Testis (tissue), 3 donors: ENCODE measurements around the gene SNAI3. TPM values are rescaled to one million over a fixed set of nuclear protein-coding genes. Genes with fewer than 3 reads are reported as not detected.
A peak's percentile ranks its signal among the peaks of the same experiment; 100 is the strongest.

Experiments used
- DNase-seq: peaks from one replicate; pipeline ENCODE4 v3.0.0-alpha.2; 2019
- H3K27ac ChIP-seq, 2 donors: fragments of 200-600 bp; sonication (generic); one replicate each; pipeline ENCODE4 v1.5.1; 2019
- H3K27me3 ChIP-seq: fragments of 200-600 bp; sonication (generic); one replicate; pipeline ENCODE4 v1.5.1; 2019
- H3K36me3 ChIP-seq: fragments of 200-600 bp; sonication (generic); one replicate; pipeline ENCODE4 v1.5.1; 2017; ENCODE audit warnings: low read depth; ENCODE audit errors: missing control alignments
- H3K4me1 ChIP-seq: fragments of 200-600 bp; sonication (generic); one replicate; pipeline ENCODE4 v1.5.1; 2019
- H3K4me3 ChIP-seq, 2 donors: fragments of 200-600 bp; sonication (generic); one replicate each; pipeline ENCODE4 v1.5.1; 2017 to 2019
- H3K9me3 ChIP-seq: fragments of 200-600 bp; sonication (generic); one replicate; pipeline ENCODE4 v1.5.1; 2017
- CTCF ChIP-seq, 3 experiments: fragments of 450-650 bp in 2 of 3; fragments of 200-600 bp in 1 of 3; sonication (generic) in 1 of 3; IDR thresholded peaks; one replicate each; pipeline ENCODE4 v1.5.1; 2016 to 2019; ENCODE audit warnings: antibody characterized with exemption in 3 of 3, mild to moderate bottlenecking in 2 of 3, moderate library complexity in 1 of 3
- POLR2A ChIP-seq: fragments of 450-650 bp; IDR thresholded peaks from one replicate; pipeline ENCODE4 v1.6.1; 2017; ENCODE audit warnings: antibody characterized with exemption, mild to moderate bottlenecking, moderate library complexity
- WGBS, 2 donors: methylation state at CpG; one replicate each; pipeline ENCODE4 v1.1.5; 2018; 5-methylcytosine and 5-hydroxymethylcytosine counted together
- intact Hi-C: fragments of 100-400 bp; cut with DNase I; formaldehyde crosslinking; loops from one replicate; pipeline ENCODE4 v1.15.1; 2023; ENCODE audit warnings: low total_unique reads
- polyA plus RNA-seq: library from polyadenylated mRNA; stranded (reverse); fragments of 350-450 nt; fragmentation: Illumina TruSeq; extraction: RNeasy Lipid Tissue Mini Kit (QIAGEN cat#74804); gene quantifications from one replicate; pipeline ENCODE4 v1.2.3, GENCODE V29; 2014; ENCODE audit warnings: low read depth, low replicate concordance; ENCODE audit not compliant: insufficient read depth
- total RNA-seq, 2 donors: library from RNA; depleted of rRNA; stranded (reverse); fragments of >200 nt; gene quantifications; one replicate each; pipeline ENCODE4 v1.2.3, GENCODE V29; 2016

SNAI3 gene
- total and polyA plus RNA-seq, 3 donors from 2014 or later, result 1.3 to 3.0 (median 2.5) TPM

GRCh38 chr16:88706229-88706964, 20.1 kb upstream of the SNAI3 start, which contains the start of the genes CTU2 and RNF166:
TSS of gene CTU2 (plus strand) at chr16:88706503. CDS start at chr16:88706531, 28 bp downstream.
TSS of gene RNF166 (minus strand) at chr16:88706408. CDS start at chr16:88706325, 83 bp downstream.
- peak within 1 kb of the TSS; percentile 22 to 77 for H3K27ac ChIP-seq
- H3K27me3 ChIP-seq, result no peaks in the 10 kb centered on the region
- peaks cover 25% of the 10 kb centered on the region for H3K4me1 ChIP-seq
- no peak for TF ChIP-seq POLR2A
- peak in 2 of 3 experiments; percentile 5 to 57 for TF ChIP-seq CTCF (IDR thresholded peaks at IDR 0.05)
- DNase-seq, result peak; percentile 93
- no peaks in the 10 kb centered on the region for H3K9me3 ChIP-seq
- peak within 1 kb of the TSS; percentile 92 to 98 for H3K4me3 ChIP-seq
- 0% methylated on average over 7 to 35 of the region's 86 CpGs for WGBS, 2 donors
- no peaks in the 10 kb centered on the region for H3K36me3 ChIP-seq
- intact Hi-C loops, result no loop called here

GRCh38 chr16:88705801-88706228, 19.5 kb upstream of the SNAI3 start:
- no peaks in the 10 kb centered on the region for H3K9me3 ChIP-seq
- WGBS, 2 donors, result 0% methylated on average over 23 of the region's 57 CpGs; no CpG with 5 or more reads in 1 of the 2 donors
- H3K27ac ChIP-seq, result peak overlapping the region in 1 of 2 donors; percentile 77
- DNase-seq, result no peak
- intact Hi-C loops, result no loop called here
- no peaks in the 10 kb centered on the region for H3K36me3 ChIP-seq
- H3K4me1 ChIP-seq, result peaks cover 28% of the 10 kb centered on the region
- peak overlapping the region; percentile 92 to 98 for H3K4me3 ChIP-seq
- TF ChIP-seq POLR2A (no peak), CTCF (IDR thresholded peaks at IDR 0.05) (no peak)
- no peaks in the 10 kb centered on the region for H3K27me3 ChIP-seq

DNA sequence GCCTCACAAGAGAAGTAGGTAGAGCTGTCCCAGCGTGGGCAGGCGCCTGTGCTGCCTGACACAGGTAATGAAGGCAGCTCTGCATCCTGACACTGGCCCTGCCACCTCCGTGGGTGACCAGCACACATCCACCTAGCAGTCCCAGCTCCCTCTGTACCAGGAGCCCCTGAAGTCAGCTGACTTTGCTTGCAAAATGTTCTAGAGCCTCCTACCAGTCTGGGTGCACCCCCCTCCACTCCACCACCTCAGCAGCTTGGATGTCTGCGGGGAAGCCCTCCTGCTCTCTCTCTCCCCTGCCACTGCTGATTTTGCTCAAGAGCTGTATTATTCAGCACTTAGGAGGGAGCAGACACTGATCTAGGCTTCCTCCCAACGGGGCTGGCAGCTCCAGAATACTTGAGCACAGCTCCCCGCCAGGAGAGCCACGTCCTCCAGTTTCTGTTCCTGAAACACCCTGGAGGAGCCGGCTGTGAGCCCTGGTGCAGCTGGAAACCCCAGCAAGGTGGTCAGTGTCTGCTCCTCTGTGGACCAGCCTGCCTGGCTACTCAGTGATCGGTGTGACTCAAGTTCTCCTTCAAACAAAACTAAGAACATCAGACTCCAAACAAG, 18.9 kb upstream of the SNAI3 start:
- H3K4me1 ChIP-seq, result peaks cover 28% of the 10 kb centered on the region
- 13 to 34% methylated on average over 7 to 9 of the region's 9 CpGs for WGBS, 2 donors
- H3K36me3 ChIP-seq, result no peaks in the 10 kb centered on the region
- no peaks in the 10 kb centered on the region for H3K27me3 ChIP-seq
- intact Hi-C loops, result no loop called here
- TF ChIP-seq CTCF (IDR thresholded peaks at IDR 0.05) (no peak), POLR2A (no peak)
- no peaks in the 10 kb centered on the region for H3K9me3 ChIP-seq
- H3K4me3 ChIP-seq, result peak overlapping the region; percentile 92 to 98
- DNase-seq, result no peak
- peak overlapping the region in 1 of 2 donors; percentile 77 for H3K27ac ChIP-seq

DNA sequence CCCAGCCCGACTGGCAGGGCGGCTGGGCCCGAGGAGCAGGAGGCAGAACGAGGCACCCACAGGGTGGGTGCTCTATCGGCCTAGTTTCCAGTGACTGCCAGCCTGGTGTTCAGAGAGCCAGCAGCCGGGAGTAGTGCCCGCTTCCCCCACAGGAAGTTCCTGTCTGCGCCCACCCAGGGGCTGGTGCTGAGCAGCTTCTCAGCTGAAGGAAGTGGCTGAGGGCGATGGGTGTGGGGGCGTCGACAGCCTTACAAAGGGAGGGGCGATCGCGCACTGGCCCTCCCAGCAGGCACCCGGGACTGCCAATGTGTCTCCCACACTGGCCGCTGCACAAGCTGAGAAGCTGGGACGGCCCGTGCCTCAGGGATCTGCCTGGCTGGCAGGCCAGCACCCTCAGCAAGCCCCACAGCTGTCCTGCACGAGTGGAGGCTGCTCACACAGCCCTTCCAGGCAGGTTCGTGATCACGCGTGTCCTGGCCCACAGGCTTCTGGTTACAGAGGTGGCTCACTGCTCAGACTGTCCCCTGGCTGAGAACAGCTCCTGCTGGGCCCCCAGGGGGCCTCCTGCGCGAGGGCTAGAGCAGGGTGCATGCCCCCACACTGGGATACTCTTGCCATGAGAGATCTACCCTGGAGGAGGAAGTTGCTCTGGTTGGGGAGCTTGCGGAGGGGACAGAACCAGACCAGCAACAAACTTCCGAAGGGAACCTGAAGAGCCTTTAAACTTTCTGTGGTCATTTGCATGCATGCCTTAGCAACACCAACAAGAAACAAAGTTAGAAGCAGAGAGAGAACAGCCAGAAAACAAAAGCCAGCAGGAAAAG, 17.4 kb upstream of the SNAI3 start:
- no peaks in the 10 kb centered on the region for H3K36me3 ChIP-seq
- 68 to 82% methylated on average over 9 to 26 of the region's 26 CpGs for WGBS, 2 donors
- peaks cover 28% of the 10 kb centered on the region for H3K4me1 ChIP-seq
- TF ChIP-seq CTCF (IDR thresholded peaks at IDR 0.05) (no peak), POLR2A (no peak)
- no peaks in the 10 kb centered on the region for H3K9me3 ChIP-seq
- no peaks in the 10 kb centered on the region for H3K27me3 ChIP-seq
- DNase-seq, result no peak
- H3K27ac ChIP-seq, result peak overlapping the region in 1 of 2 donors; percentile 53
- no peak overlapping the region for H3K4me3 ChIP-seq
- intact Hi-C loops, result no loop called here
